B cell (primary cell): Measurements from ENCODE around the gene TMEM236. TPM values are rescaled to one million over a fixed set of nuclear protein-coding genes. Genes with fewer than 3 reads are reported as not detected.

Experiments used
- ATAC-seq: fragments of 200-7000 bp; cut with Tn5 transposase; one replicate; pipeline ENCODE4 v1.10.0; 2021; ENCODE audit warnings: low read depth, mild to moderate bottlenecking, moderate number of reproducible peaks, moderate library complexity
- CTCF ChIA-PET: fragments of 350-600 bp; sonication (Branson Sonifier 250); formaldehyde crosslinking; loops from one replicate; lab custom pipeline; 2021; ENCODE audit warnings: antibody characterized with exemption, inconsistent platforms; lab: Charles Lee
- POLR2A ChIA-PET: fragments of 350-600 bp; sonication (Branson Sonifier 250); formaldehyde crosslinking; loops from one replicate; lab custom pipeline; 2021; ENCODE audit warnings: antibody characterized with exemption; lab: Charles Lee
- DNase-seq: peaks from one replicate; pipeline ENCODE4 v3.0.0; 2013
- H2AFZ ChIP-seq: 2 replicates; pipeline ENCODE4 v1.6.1; 2012; ENCODE audit warnings: mild to moderate bottlenecking, low read depth, low read length; ENCODE audit not compliant: insufficient read depth, poor library complexity, severe bottlenecking
- H3K27ac ChIP-seq, 2 donors: 1 replicate in 1 of 2; 2 replicates in 1 of 2; pipeline ENCODE4 v1.5.1; 2012 to 2013; ENCODE audit warnings: low read length in 2 of 2, mild to moderate bottlenecking in 2 of 2, moderate library complexity in 1 of 2
- H3K27me3 ChIP-seq, 4 experiments: fragments of 200-600 bp in 1 of 4; sonication (generic) in 1 of 4; replicated peaks in 1 of 4; 1 replicate in 2 of 4; 2 replicates in 2 of 4; pipeline versions ENCODE4 v1.6.1 to v1.7.0; 2013 to 2016; ENCODE audit warnings: low read length in 3 of 4, mild to moderate bottlenecking in 2 of 4, mixed read lengths in 1 of 4, moderate library complexity in 1 of 4; ENCODE audit not compliant: insufficient read depth in 4 of 4, control insufficient read depth in 3 of 4; ENCODE audit errors: control extremely low read depth in 1 of 4
- H3K36me3 ChIP-seq, 2 experiments: replicated peaks in 1 of 2; 1 replicate in 1 of 2; 2 replicates in 1 of 2; pipeline versions ENCODE4 v1.6.1 to v1.7.1; 2013; ENCODE audit warnings: low read length in 1 of 2; ENCODE audit not compliant: insufficient read depth in 2 of 2, control insufficient read depth in 1 of 2; ENCODE audit errors: control extremely low read depth in 1 of 2, extremely low read depth in 1 of 2
- H3K4me1 ChIP-seq, 2 donors: fragments of 200-600 bp in 1 of 2; sonication (generic) in 1 of 2; 1 replicate in 1 of 2; 2 replicates in 1 of 2; pipeline versions ENCODE4 v1.5.1 to v1.6.1; 2013 to 2017; ENCODE audit warnings: low read length in 2 of 2; ENCODE audit not compliant: control insufficient read depth in 2 of 2, insufficient read depth in 2 of 2
- H3K4me2 ChIP-seq: replicated peaks from 2 replicates; pipeline ENCODE3; 2012; ENCODE audit warnings: mild to moderate bottlenecking, low read depth, low read length; ENCODE audit not compliant: poor library complexity, severe bottlenecking
- H3K4me3 ChIP-seq, 5 experiments: fragments of 200-600 bp in 1 of 5; sonication (generic) in 1 of 5; 1 replicate in 3 of 5; 2 replicates in 2 of 5; pipeline versions ENCODE4 v1.5.1 to v1.7.0; 2011 to 2016; ENCODE audit warnings: low read length in 4 of 5, mild to moderate bottlenecking in 4 of 5, low read depth in 2 of 5, control low read depth in 1 of 5, moderate library complexity in 1 of 5; ENCODE audit not compliant: insufficient read depth in 1 of 5; ENCODE audit errors: control extremely low read depth in 1 of 5, extremely low read depth in 1 of 5
- H3K79me2 ChIP-seq: fragments of 200-600 bp; sonication (generic); one replicate; pipeline ENCODE4 v1.6.0; 2016; ENCODE audit warnings: low read length; ENCODE audit not compliant: control insufficient read depth, insufficient read depth
- H3K9ac ChIP-seq: fragments of 200-600 bp; sonication (generic); 2 replicates; pipeline ENCODE4 v1.6.1; 2017; ENCODE audit warnings: mild to moderate bottlenecking, low read length, moderate library complexity
- H3K9me3 ChIP-seq, 3 donors: one replicate each; pipeline versions ENCODE4 v1.6.1 to v1.7.1; 2013; ENCODE audit warnings: low read length in 2 of 3; ENCODE audit not compliant: control insufficient read depth in 2 of 3, insufficient read depth in 1 of 3; ENCODE audit errors: control extremely low read depth in 1 of 3
- H4K20me1 ChIP-seq: 2 replicates; pipeline ENCODE4 v1.6.0; 2012; ENCODE audit warnings: mild to moderate bottlenecking, low read length; ENCODE audit not compliant: insufficient read depth, control insufficient read depth, poor library complexity, severe bottlenecking
- H3K27ac Mint-ChIP-seq: one replicate; pipeline ENCODE4 v1.8.0; 2021; ENCODE audit warnings: mixed read lengths
- H3K27me3 Mint-ChIP-seq: one replicate; pipeline ENCODE4 v1.8.0; 2021; ENCODE audit warnings: mixed read lengths
- H3K4me1 Mint-ChIP-seq: one replicate; pipeline ENCODE4 v1.8.0; 2021; ENCODE audit warnings: mixed read lengths
- H3K4me3 Mint-ChIP-seq: one replicate; pipeline ENCODE4 v1.8.0; 2021; ENCODE audit warnings: mixed read lengths
- H3K9me3 Mint-ChIP-seq: one replicate; pipeline ENCODE4 v1.8.0; 2022; ENCODE audit warnings: mixed read lengths; ENCODE audit not compliant: insufficient read depth
- EZH2 ChIP-seq: IDR thresholded peaks from 2 replicates; pipeline ENCODE4 v1.6.1; 2012; ENCODE audit warnings: borderline replicate concordance, low read depth, mild to moderate bottlenecking, moderate library complexity, low read length; ENCODE audit not compliant: insufficient read depth, poor library complexity, severe bottlenecking
- WGBS: methylation state at CpG from one replicate; pipeline ENCODE4 v1.1.5; 2013; ENCODE audit warnings: missing lambda C conversion rate; ENCODE audit not compliant: insufficient coverage; 5-methylcytosine and 5-hydroxymethylcytosine counted together
- intact Hi-C: fragments of 100-400 bp; cut with micrococcal nuclease; formaldehyde crosslinking; loops from one replicate; pipeline ENCODE4 v1.10.0; 2022
- polyA plus RNA-seq: library from polyadenylated mRNA; depleted of rRNA; stranded (reverse); fragments of >200 nt; gene quantifications from 2 replicates; pipeline ENCODE4 v1.2.3, GENCODE V29; 2012
- total RNA-seq, 2 donors: library from RNA; stranded (reverse); fragments of 120-200 nt in 1 of 2; gene quantifications; 1 replicate in 1 of 2; 2 replicates in 1 of 2; pipeline versions ENCODE4 v1.2.3 to v1.2.4, GENCODE V29; 2013 to 2022
- TF ChIP-seq, protein P1 (sequence below): fragments of 200-600 bp; IDR thresholded peaks from one replicate; pipeline ENCODE4 v1.8.0; 2022; ENCODE audit warnings: antibody characterized with exemption, mild to moderate bottlenecking

TMEM236 gene
- total and polyA plus RNA-seq, 2 donors (not counting 1 experiment from before 2014, with no cell fraction given): 0.09 to 0.27 TPM

DNA sequence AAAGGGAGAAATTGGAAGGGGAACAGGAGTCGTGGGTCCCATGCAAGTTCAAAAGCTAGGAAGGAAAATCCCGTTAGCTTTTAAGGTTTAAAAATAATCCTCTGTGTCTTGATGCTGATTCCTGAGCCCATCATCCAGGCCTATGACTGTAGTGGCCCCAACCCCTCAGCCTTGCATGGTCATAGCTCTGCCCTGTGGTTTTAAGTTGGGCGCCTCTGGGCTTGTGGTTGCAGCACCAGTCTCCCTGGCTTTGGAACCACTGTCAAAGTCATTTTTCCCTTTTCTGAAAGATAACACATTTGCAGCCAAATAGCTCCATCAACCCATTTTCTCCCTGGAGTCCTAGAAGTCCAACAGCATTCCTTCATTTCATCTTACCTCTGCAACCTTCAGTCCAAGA is 13.6 kb downstream of the TMEM236 start:
- intact Hi-C loops: no loop called here
- Mint-ChIP-seq H3K4me3 (no peak overlapping the region), H3K27me3 (peaks cover 12% of the 10 kb centered on the region), H3K4me1 (no peaks in the 10 kb centered on the region), H3K27ac (no peak overlapping the region), H3K9me3 (peaks cover 8% of the 10 kb centered on the region)
- Histone ChIP-seq H3K27ac (no peak overlapping the region), H3K79me2 (no peaks in the 10 kb centered on the region), H3K9ac (no peak overlapping the region), H3K4me1 (no peaks in the 10 kb centered on the region), H3K4me2 (no peak overlapping the region), H3K27me3 (no peaks in the 10 kb centered on the region), H3K4me3 (no peak overlapping the region), H4K20me1 (no peaks in the 10 kb centered on the region), H2AFZ (no peak overlapping the region), H3K9me3 (peaks cover 0 to 3% (median 0%) of the 10 kb centered on the region in 3 donors), H3K36me3 (no peaks in the 10 kb centered on the region)
- no peak for TF ChIP-seq EZH2
- TF ChIP-seq, protein P1, sequence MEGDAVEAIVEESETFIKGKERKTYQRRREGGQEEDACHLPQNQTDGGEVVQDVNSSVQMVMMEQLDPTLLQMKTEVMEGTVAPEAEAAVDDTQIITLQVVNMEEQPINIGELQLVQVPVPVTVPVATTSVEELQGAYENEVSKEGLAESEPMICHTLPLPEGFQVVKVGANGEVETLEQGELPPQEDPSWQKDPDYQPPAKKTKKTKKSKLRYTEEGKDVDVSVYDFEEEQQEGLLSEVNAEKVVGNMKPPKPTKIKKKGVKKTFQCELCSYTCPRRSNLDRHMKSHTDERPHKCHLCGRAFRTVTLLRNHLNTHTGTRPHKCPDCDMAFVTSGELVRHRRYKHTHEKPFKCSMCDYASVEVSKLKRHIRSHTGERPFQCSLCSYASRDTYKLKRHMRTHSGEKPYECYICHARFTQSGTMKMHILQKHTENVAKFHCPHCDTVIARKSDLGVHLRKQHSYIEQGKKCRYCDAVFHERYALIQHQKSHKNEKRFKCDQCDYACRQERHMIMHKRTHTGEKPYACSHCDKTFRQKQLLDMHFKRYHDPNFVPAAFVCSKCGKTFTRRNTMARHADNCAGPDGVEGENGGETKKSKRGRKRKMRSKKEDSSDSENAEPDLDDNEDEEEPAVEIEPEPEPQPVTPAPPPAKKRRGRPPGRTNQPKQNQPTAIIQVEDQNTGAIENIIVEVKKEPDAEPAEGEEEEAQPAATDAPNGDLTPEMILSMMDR: no peak
- no peak for ATAC-seq
- POLR2A ChIA-PET: no interaction called here
- no peak for DNase-seq
- WGBS: 100% methylated on average over 1 of the region's 3 CpGs
- CTCF ChIA-PET: no interaction called here

DNA sequence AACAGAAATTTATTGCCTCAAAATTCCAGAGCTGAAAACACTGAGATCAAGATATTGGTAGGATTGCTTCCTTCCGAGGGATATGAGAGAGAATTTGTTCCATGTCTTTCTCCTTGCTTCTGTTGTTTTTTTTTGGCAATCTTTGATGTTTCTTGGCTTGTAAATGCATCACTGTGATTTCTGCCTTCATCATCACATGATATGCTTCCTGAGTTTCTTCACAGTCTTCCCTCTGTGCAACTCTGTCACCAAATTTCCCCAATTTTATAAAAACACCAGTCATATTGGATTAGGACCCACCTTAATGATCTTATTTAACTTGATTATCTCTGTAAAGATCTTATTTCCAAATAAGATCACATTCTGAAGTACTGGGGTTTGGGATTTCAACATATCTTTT is 14.7 kb downstream of the TMEM236 start:
- CTCF ChIA-PET: no interaction called here
- no peak overlapping the region for H3K27ac Mint-ChIP-seq
- no peak for TF ChIP-seq EZH2
- TF ChIP-seq, protein P1: no peak

More for the DNA sequence above, 14.7 kb downstream of the TMEM236 start:
- H4K20me1 ChIP-seq: no peaks in the 10 kb centered on the region
- no peaks in the 10 kb centered on the region for H3K36me3 ChIP-seq
- H3K9me3 ChIP-seq: peaks cover 0 to 3% (median 0%) of the 10 kb centered on the region in 3 donors
- no peak overlapping the region for H3K9ac ChIP-seq
- no CpG with 5 or more reads among the region's 1 CpG for WGBS
- peaks cover 8% of the 10 kb centered on the region for H3K9me3 Mint-ChIP-seq
- intact Hi-C loops: no loop called here
- POLR2A ChIA-PET: no interaction called here
- H3K4me3 Mint-ChIP-seq: no peak overlapping the region
- no peaks in the 10 kb centered on the region for H3K4me1 ChIP-seq
- no peak overlapping the region for H3K4me3 ChIP-seq
- no peaks in the 10 kb centered on the region for H3K4me1 Mint-ChIP-seq
- H3K27ac ChIP-seq: no peak overlapping the region
- no peaks in the 10 kb centered on the region for H3K79me2 ChIP-seq
- no peak for DNase-seq
- H3K4me2 ChIP-seq: no peak overlapping the region
- no peak for ATAC-seq
- no peaks in the 10 kb centered on the region for H3K27me3 ChIP-seq
- no peak overlapping the region for H2AFZ ChIP-seq
- H3K27me3 Mint-ChIP-seq: peaks cover 12% of the 10 kb centered on the region
